Activated CD4-positive, alpha-beta T cell treated with anti-CD3 and anti-CD28 coated beads for 4 hours (primary cell): ENCODE results near the gene GAB1.

Source experiments
- DNase-seq, 2 donors: peaks; one replicate each; pipeline ENCODE4 v3.0.0-alpha.2; 2020

GAB1 gene

GRCh38 chr4:143359644-143360193 lies 23.0 kb downstream of the GAB1 start:
- no peak for DNase-seq

- DNase-seq: no peak
These were observed 24.4 kb downstream of the GAB1 start for GRCh38 chr4:143360838-143361625.

- no peak for DNase-seq
These were observed 25.8 kb downstream of the GAB1 start for GRCh38 chr4:143362349-143363046.

- no peak for DNase-seq
These were observed 26.7 kb downstream of the GAB1 start for GRCh38 chr4:143363332-143363731.

- no peak for DNase-seq
These were observed 27.4 kb downstream of the GAB1 start for GRCh38 chr4:143364063-143364462.

GRCh38 chr4:143367863-143368262 lies 31.2 kb downstream of the GAB1 start:
- no peak for DNase-seq

GRCh38 chr4:143369552-143369951 lies 32.9 kb downstream of the GAB1 start:
- DNase-seq: no peak

- no peak for DNase-seq
These were observed 35.6 kb downstream of the GAB1 start for GRCh38 chr4:143372093-143372915.

- no peak for DNase-seq
These were observed 37.6 kb downstream of the GAB1 start for GRCh38 chr4:143374255-143374654.

- DNase-seq: no peak
These were observed 38.1 kb downstream of the GAB1 start for GRCh38 chr4:143374771-143375170.

- no peak for DNase-seq
These were observed 38.8 kb downstream of the GAB1 start for GRCh38 chr4:143375326-143376073.

- DNase-seq: no peak
These were observed 41.0 kb downstream of the GAB1 start for GRCh38 chr4:143377611-143378099.

GRCh38 chr4:143380629-143381028 lies 44.0 kb downstream of the GAB1 start:
- DNase-seq: no peak

GRCh38 chr4:143381189-143382118 lies 44.8 kb downstream of the GAB1 start:
- DNase-seq: no peak

GRCh38 chr4:143382596-143382995 lies 45.9 kb downstream of the GAB1 start:
- no peak for DNase-seq

- DNase-seq: no peak
These were observed 46.4 kb downstream of the GAB1 start for GRCh38 chr4:143383005-143383574.

GRCh38 chr4:143384381-143384994 lies 47.8 kb downstream of the GAB1 start:
- no peak for DNase-seq

GRCh38 chr4:143386812-143387211 lies 50.1 kb downstream of the GAB1 start:
- no peak for DNase-seq

- no peak for DNase-seq
These were observed 53.0 kb downstream of the GAB1 start for GRCh38 chr4:143389579-143390195.

GRCh38 chr4:143390764-143391163 lies 54.1 kb downstream of the GAB1 start:
- no peak for DNase-seq
